ENCODE data around the gene DNMBP.
"Not testable (repeated sequence)": the region's sequence is repeated elsewhere in the genome, so short reads cannot be mapped to it uniquely, and the experiment has no call there.

Gene DNMBP

GRCh38 chr10:99984211-99985034 is 25.3 kb downstream of the DNMBP start:
- no peak for DNase-seq

GRCh38 chr10:99983280-99983988 is 26.3 kb downstream of the DNMBP start:
- DNase-seq = no peak

GRCh38 chr10:99982728-99983127 is 27.0 kb downstream of the DNMBP start:
- no peak for DNase-seq

- no peak for DNase-seq
Observed at GRCh38 chr10:99981581-99982199, 28.1 kb downstream of the DNMBP start.

GRCh38 chr10:99979066-99979685 is 30.6 kb downstream of the DNMBP start:
- no peak for DNase-seq

GRCh38 chr10:99977916-99978315 is 31.8 kb downstream of the DNMBP start:
- no peak for DNase-seq

GRCh38 chr10:99976886-99977665 is 32.7 kb downstream of the DNMBP start:
- no peak for DNase-seq

GRCh38 chr10:99975942-99976809 is 33.6 kb downstream of the DNMBP start:
- DNase-seq = no peak

GRCh38 chr10:99975106-99975829 is 34.5 kb downstream of the DNMBP start:
- DNase-seq = no peak

GRCh38 chr10:99973190-99973589 is 36.6 kb downstream of the DNMBP start:
- no peak for DNase-seq

GRCh38 chr10:99967961-99968360 is 41.8 kb downstream of the DNMBP start:
- DNase-seq = no peak

GRCh38 chr10:99966306-99966705 is 43.4 kb downstream of the DNMBP start:
- DNase-seq = no peak

- no peak for DNase-seq
Observed at GRCh38 chr10:99965700-99966099, 44.0 kb downstream of the DNMBP start.

GRCh38 chr10:99964791-99965190 is 45.0 kb downstream of the DNMBP start:
- DNase-seq = no peak

GRCh38 chr10:99963467-99964165 is 46.1 kb downstream of the DNMBP start:
- DNase-seq = not testable (repeated sequence)

GRCh38 chr10:99958806-99959205 is 50.9 kb downstream of the DNMBP start:
- no peak for DNase-seq

GRCh38 chr10:99958302-99958701 is 51.4 kb downstream of the DNMBP start:
- no peak for DNase-seq

- DNase-seq = not testable (repeated sequence)
Observed at GRCh38 chr10:99953510-99953909, 56.2 kb downstream of the DNMBP start.

GRCh38 chr10:99952799-99953198 is 56.9 kb downstream of the DNMBP start:
- DNase-seq = no peak

- not testable (repeated sequence) for DNase-seq
Observed at GRCh38 chr10:99946051-99946450, 63.7 kb downstream of the DNMBP start.
